ENCODE results near the gene HOXC13. TPM values are rescaled to one million over a fixed set of nuclear protein-coding genes. Genes with fewer than 3 reads are reported as not detected.
A peak's percentile ranks its signal among the peaks of the same experiment; 100 is the strongest.

Gene HOXC13
- total RNA-seq, 3 donors from 2014 or later (not counting 1 experiment from before 2014, with no cell fraction given) = not detected

DNA sequence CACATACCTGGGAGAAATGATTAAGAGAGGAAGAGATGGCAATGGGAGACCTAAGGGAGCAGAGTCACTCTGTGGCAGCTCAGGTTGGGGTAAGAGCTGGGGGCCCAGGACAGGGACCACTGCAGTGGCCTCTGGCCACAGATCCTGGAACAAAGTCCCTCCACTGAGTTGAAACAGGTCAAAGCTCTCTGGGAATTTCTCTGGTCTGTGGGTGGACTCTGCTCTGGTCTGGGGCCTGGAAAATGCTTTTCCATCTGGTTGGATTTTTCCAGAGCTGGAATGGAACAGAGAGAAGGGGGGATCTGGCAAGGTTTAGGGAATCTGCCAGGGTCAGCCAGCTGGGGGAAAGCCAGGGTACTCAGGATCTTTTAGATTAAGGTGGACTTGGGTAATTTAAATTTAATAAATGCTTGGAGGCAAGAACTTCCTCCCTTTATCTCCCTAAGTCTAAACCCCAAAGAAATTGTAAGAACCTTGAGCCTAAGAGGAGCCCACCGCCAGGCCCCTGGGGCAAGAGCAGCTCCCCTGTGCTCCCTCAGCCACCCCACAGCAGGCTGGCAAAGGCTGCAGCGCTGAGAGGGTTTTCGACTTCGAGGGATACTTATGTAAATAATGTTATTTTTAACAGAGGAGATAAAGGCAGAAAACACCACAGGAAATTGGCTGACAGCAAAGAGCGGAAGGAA, 50.1 kb downstream of the HOXC13 start:
- intact Hi-C loops (cut with micrococcal nuclease) = loop anchor here (2.0 to 10.0 kb wide), 2 partner anchors 14 to 194 kb away; no protein-coding TSS in a partner anchor
- no peak overlapping the region for H3K27ac ChIP-seq (ENCODE audit: low read length)
- 10% methylated on average over 5 of the region's 5 CpGs for WGBS (ENCODE audit: insufficient coverage)
- Mint-ChIP-seq H3K4me3 (peak overlapping the region; percentile 56), H3K4me1 (peaks cover 34 to 53% of the 10 kb centered on the region in 2 donors), H3K9me3 (no peaks in the 10 kb centered on the region), H3K27me3 (ENCODE audit: low read depth in 2 of 2) (peaks cover 87 to 92% of the 10 kb centered on the region in 2 donors), H3K27ac (no peak overlapping the region), H3K36me3 (peaks cover 5% of the 10 kb centered on the region)
- ATAC-seq (no peak), DNase-seq (no peak)
- no peak overlapping the region for H3K4me3 ChIP-seq (ENCODE audit: low read length)
- H3K27me3 ChIP-seq (ENCODE audit: control insufficient read depth, insufficient read depth, low read length) = peaks cover 91% of the 10 kb centered on the region
- no peak for TF ChIP-seq CTCF (IDR thresholded peaks at IDR 0.05)
- no peaks in the 10 kb centered on the region for H3K36me3 ChIP-seq (ENCODE audit: control insufficient read depth, insufficient read depth, low read length)
- peaks cover 5% of the 10 kb centered on the region for H3K9me3 ChIP-seq (ENCODE audit: control insufficient read depth, insufficient read depth, low read length)
- peaks cover 30% of the 10 kb centered on the region for H3K4me1 ChIP-seq (ENCODE audit: control insufficient read depth, insufficient read depth, low read length)

DNA sequence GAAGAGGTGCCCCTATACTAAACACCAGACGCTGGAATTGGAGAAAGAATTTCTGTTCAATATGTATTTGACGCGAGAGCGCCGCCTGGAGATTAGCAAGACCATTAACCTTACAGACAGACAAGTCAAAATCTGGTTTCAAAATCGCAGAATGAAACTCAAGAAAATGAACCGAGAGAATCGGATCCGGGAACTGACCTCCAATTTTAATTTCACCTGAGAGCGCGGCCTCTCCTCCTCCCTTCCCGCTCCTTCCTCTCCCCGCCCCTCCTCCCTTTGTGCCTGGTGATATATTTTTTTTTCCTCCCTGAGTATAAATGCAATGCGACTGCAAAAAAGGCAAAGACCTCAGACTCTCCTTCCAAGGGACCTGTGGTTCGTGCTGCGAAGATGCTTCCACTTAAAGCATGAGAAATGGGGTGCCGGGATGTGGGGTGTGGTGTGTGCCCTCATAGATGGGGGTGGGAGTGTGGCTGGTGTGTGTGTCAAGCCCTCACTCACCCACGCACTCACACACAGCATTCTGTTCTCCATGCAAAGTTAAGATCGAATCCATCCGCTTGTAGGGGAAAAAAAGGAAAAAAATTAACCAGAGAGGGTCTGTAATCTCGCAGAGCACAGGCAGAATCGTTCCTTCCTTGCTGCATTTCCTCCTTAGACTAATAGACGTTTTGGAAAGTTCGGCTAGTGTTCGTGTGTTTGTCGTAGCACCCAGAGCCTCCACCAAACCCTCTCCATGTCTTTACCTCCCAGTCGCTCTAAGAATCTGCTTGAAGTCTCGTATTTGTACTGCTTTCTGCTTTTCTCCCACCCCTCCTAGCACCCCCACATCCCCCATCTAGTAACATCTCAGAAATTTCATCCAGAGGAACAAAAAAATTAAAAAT, 50.8 kb downstream of the HOXC13 start:
- peaks cover 41 to 60% of the 10 kb centered on the region in 2 donors for H3K4me1 Mint-ChIP-seq
- Histone ChIP-seq H3K4me1 (ENCODE audit: control insufficient read depth, insufficient read depth, low read length) (peaks cover 36% of the 10 kb centered on the region), H3K36me3 (ENCODE audit: control insufficient read depth, insufficient read depth, low read length) (no peaks in the 10 kb centered on the region), H3K9me3 (ENCODE audit: control insufficient read depth, insufficient read depth, low read length) (peaks cover 5% of the 10 kb centered on the region), H3K27me3 (ENCODE audit: control insufficient read depth, insufficient read depth, low read length) (peaks cover 92% of the 10 kb centered on the region), H3K4me3 (ENCODE audit: low read length) (no peak overlapping the region), H3K27ac (ENCODE audit: low read length) (no peak overlapping the region)
- ATAC-seq = no peak
- peak; percentile 51 for TF ChIP-seq CTCF (IDR thresholded peaks at IDR 0.05)
- 4% methylated on average over 25 of the region's 28 CpGs for WGBS (ENCODE audit: insufficient coverage)
- H3K9me3 Mint-ChIP-seq = no peaks in the 10 kb centered on the region
- peak overlapping the region; percentile 56 for H3K4me3 Mint-ChIP-seq
- intact Hi-C loops (cut with micrococcal nuclease) = loop anchor here (2.0 to 10.0 kb wide), 2 partner anchors 13 to 195 kb away; no protein-coding TSS in a partner anchor
- DNase-seq = peak in 1 of 2 donors; percentile 70
- no peak overlapping the region for H3K27ac Mint-ChIP-seq
- peaks cover 91 to 94% of the 10 kb centered on the region in 2 donors for H3K27me3 Mint-ChIP-seq (ENCODE audit: low read depth in 2 of 2)
- peaks cover 5% of the 10 kb centered on the region for H3K36me3 Mint-ChIP-seq

- H3K9me3 Mint-ChIP-seq = no peaks in the 10 kb centered on the region
- peaks cover 5% of the 10 kb centered on the region for H3K36me3 Mint-ChIP-seq
- WGBS (ENCODE audit: insufficient coverage) = 11% methylated on average over 22 of the region's 27 CpGs
- H3K36me3 ChIP-seq (ENCODE audit: control insufficient read depth, insufficient read depth, low read length) = no peaks in the 10 kb centered on the region
- H3K4me3 Mint-ChIP-seq = peak overlapping the region; percentile 33
- H3K4me1 Mint-ChIP-seq = peaks cover 44 to 61% of the 10 kb centered on the region in 2 donors
- no peak for TF ChIP-seq CTCF (IDR thresholded peaks at IDR 0.05)
- no peak overlapping the region for H3K4me3 ChIP-seq (ENCODE audit: low read length)
- H3K27ac ChIP-seq (ENCODE audit: low read length) = no peak overlapping the region
- H3K27me3 ChIP-seq (ENCODE audit: control insufficient read depth, insufficient read depth, low read length) = peaks cover 95% of the 10 kb centered on the region
- DNase-seq (no peak), ATAC-seq (no peak)
- intact Hi-C loops (cut with micrococcal nuclease) = no loop called here
- peaks cover 37% of the 10 kb centered on the region for H3K4me1 ChIP-seq (ENCODE audit: control insufficient read depth, insufficient read depth, low read length)
- peaks cover under 1% of the 10 kb centered on the region for H3K9me3 ChIP-seq (ENCODE audit: control insufficient read depth, insufficient read depth, low read length)
- peak overlapping the region in 1 of 2 donors; percentile 16 for H3K27ac Mint-ChIP-seq
- peaks cover 93% of the 10 kb centered on the region in 2 donors for H3K27me3 Mint-ChIP-seq (ENCODE audit: low read depth in 2 of 2)
These were observed 51.9 kb downstream of the HOXC13 start for GRCh38 chr12:53990311-53991076.

All from natural killer cell (primary cell).